SK-N-SH treated with all-trans-retinoic acid at 6 μM for 48 hours (cell line): ENCODE results near the gene IRGQ.

Source experiments
- ARNTL ChIP-seq: fragments of 450-650 bp; formaldehyde crosslinking; IDR thresholded peaks from 2 replicates; pipeline ENCODE4 v1.5.0; 2020; ENCODE audit warnings: low read depth, mild to moderate bottlenecking, moderate library complexity, borderline replicate concordance
- CREB5 ChIP-seq: fragments of 250-450 bp; sonication (Bioruptor Pico); IDR thresholded peaks from 2 replicates; pipeline ENCODE4 v1.5.1; 2020; ENCODE audit warnings: low read depth, mild to moderate bottlenecking, moderate library complexity
- CSDC2 ChIP-seq: fragments of 250-450 bp; sonication (Bioruptor Pico); IDR thresholded peaks from 2 replicates; pipeline ENCODE4 v1.5.0; 2020; ENCODE audit warnings: mild to moderate bottlenecking, moderate library complexity
- ISL1 ChIP-seq: fragments of 250-450 bp; sonication (Bioruptor Pico); IDR thresholded peaks from 2 replicates; pipeline ENCODE4 v2.1.2; 2022; ENCODE audit warnings: mild to moderate bottlenecking, moderate library complexity
- SNAI2 ChIP-seq: fragments of 250-450 bp; sonication (Bioruptor Pico); IDR thresholded peaks from 2 replicates; pipeline ENCODE4 v1.5.0; 2020; ENCODE audit warnings: mild to moderate bottlenecking, moderate library complexity
- TCF4 ChIP-seq: fragments of 250-450 bp; sonication (Bioruptor Pico); IDR thresholded peaks from 2 replicates; pipeline ENCODE4 v1.8.0; 2021; ENCODE audit warnings: mild to moderate bottlenecking, moderate library complexity, borderline replicate concordance
- ZC3H10 ChIP-seq: fragments of 250-450 bp; sonication (Bioruptor Pico); IDR thresholded peaks from 2 replicates; pipeline ENCODE4 v1.5.1; 2021; ENCODE audit warnings: mild to moderate bottlenecking, moderate library complexity
- ZFP3 ChIP-seq: fragments of 250-450 bp; sonication (Bioruptor Pico); IDR thresholded peaks from 2 replicates; pipeline ENCODE4 v1.5.0; 2020; ENCODE audit warnings: mild to moderate bottlenecking, moderate library complexity
- ZFP30 ChIP-seq: fragments of 450-650 bp; formaldehyde crosslinking; IDR thresholded peaks from 2 replicates; pipeline ENCODE4 v1.5.0; 2022; ENCODE audit warnings: mild to moderate bottlenecking, moderate library complexity
- ZNF565 ChIP-seq: fragments of 450-650 bp; formaldehyde crosslinking; conservative IDR thresholded peaks from 2 replicates; pipeline ENCODE4 v1.5.0; 2020; ENCODE audit warnings: low read depth, mild to moderate bottlenecking, moderate library complexity
- ZNF70 ChIP-seq: fragments of 450-650 bp; formaldehyde crosslinking; IDR thresholded peaks from 2 replicates; pipeline ENCODE4 v1.5.0; 2020; ENCODE audit warnings: mild to moderate bottlenecking, moderate library complexity
- ZNF8 ChIP-seq: fragments of 450-650 bp; formaldehyde crosslinking; IDR thresholded peaks from 2 replicates; pipeline ENCODE4 v1.5.0; 2020; ENCODE audit warnings: mild to moderate bottlenecking, moderate library complexity
- TF ChIP-seq, protein P1 (sequence below): fragments of 250-450 bp; sonication (Bioruptor Pico); IDR thresholded peaks from 2 replicates; pipeline ENCODE4 v1.8.0; 2020; ENCODE audit warnings: mild to moderate bottlenecking, moderate library complexity, borderline replicate concordance

- TF ChIP-seq ISL1 (no peak), CREB5 (CRISPR knock-in tag) (no peak), ZNF565 (CRISPR knock-in tag) (no peak), ZNF70 (CRISPR knock-in tag) (no peak), ARNTL (CRISPR knock-in tag) (no peak), ZC3H10 (CRISPR knock-in tag) (no peak), SNAI2 (CRISPR knock-in tag) (no peak), CSDC2 (no peak), TCF4 (CRISPR knock-in tag) (no peak), ZFP30 (CRISPR knock-in tag) (no peak), ZNF8 (no peak), ZFP3 (CRISPR knock-in tag) (no peak)
- TF ChIP-seq, protein P1, sequence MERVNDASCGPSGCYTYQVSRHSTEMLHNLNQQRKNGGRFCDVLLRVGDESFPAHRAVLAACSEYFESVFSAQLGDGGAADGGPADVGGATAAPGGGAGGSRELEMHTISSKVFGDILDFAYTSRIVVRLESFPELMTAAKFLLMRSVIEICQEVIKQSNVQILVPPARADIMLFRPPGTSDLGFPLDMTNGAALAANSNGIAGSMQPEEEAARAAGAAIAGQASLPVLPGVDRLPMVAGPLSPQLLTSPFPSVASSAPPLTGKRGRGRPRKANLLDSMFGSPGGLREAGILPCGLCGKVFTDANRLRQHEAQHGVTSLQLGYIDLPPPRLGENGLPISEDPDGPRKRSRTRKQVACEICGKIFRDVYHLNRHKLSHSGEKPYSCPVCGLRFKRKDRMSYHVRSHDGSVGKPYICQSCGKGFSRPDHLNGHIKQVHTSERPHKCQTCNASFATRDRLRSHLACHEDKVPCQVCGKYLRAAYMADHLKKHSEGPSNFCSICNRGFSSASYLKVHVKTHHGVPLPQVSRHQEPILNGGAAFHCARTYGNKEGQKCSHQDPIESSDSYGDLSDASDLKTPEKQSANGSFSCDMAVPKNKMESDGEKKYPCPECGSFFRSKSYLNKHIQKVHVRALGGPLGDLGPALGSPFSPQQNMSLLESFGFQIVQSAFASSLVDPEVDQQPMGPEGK (CRISPR knock-in tag) = no peak
These were observed 42.3 kb downstream of the IRGQ start for GRCh38 chr19:43553656-43554055.
